Right atrium auricular region (tissue), 2 donors: Measurements from ENCODE around the gene GRK1. TPM values are rescaled to one million over a fixed set of nuclear protein-coding genes. Genes with fewer than 3 reads are reported as not detected.

Experiments used
- DNase-seq: peaks from one replicate; pipeline ENCODE4 v3.0.0-alpha.2; 2019; ENCODE audit warnings: low spot score
- H3K27ac ChIP-seq, 2 donors: fragments of 200-600 bp; sonication (generic); 1 replicate in 1 of 2; 2 replicates in 1 of 2; pipeline ENCODE4 v1.5.1; 2016 to 2019
- H3K27me3 ChIP-seq, 2 donors: fragments of 200-600 bp; sonication (generic); one replicate each; pipeline versions ENCODE4 v1.5.1 to v1.6.0; 2017 to 2019
- H3K36me3 ChIP-seq: fragments of 200-600 bp; sonication (generic); one replicate; pipeline ENCODE4 v1.5.1; 2016
- H3K4me1 ChIP-seq, 2 donors: fragments of 200-600 bp; sonication (generic); one replicate each; pipeline versions ENCODE4 v1.5.1 to v1.6.0; 2017 to 2019
- H3K4me3 ChIP-seq, 2 donors: fragments of 200-600 bp; sonication (generic); 1 replicate in 1 of 2; 2 replicates in 1 of 2; pipeline ENCODE4 v1.5.1; 2017 to 2019; ENCODE audit warnings: mild to moderate bottlenecking in 1 of 2, moderate library complexity in 1 of 2
- H3K9me3 ChIP-seq, 2 donors: fragments of 200-600 bp; sonication (generic); one replicate each; pipeline ENCODE4 v1.5.1; 2019
- total RNA-seq, 2 donors: library from RNA; depleted of rRNA; stranded (reverse); fragments of >200 nt; gene quantifications; one replicate each; pipeline ENCODE4 v1.1.0, GENCODE V29; 2016
- TF ChIP-seq, protein P1 (sequence below), 2 donors: fragments of 200-600 bp; sonication (generic); IDR thresholded peaks; one replicate each; pipeline ENCODE4 v1.5.1; 2019; ENCODE audit warnings: antibody characterized with exemption in 2 of 2

GRK1 gene
- total RNA-seq, 2 donors from 2014 or later = not detected

DNA sequence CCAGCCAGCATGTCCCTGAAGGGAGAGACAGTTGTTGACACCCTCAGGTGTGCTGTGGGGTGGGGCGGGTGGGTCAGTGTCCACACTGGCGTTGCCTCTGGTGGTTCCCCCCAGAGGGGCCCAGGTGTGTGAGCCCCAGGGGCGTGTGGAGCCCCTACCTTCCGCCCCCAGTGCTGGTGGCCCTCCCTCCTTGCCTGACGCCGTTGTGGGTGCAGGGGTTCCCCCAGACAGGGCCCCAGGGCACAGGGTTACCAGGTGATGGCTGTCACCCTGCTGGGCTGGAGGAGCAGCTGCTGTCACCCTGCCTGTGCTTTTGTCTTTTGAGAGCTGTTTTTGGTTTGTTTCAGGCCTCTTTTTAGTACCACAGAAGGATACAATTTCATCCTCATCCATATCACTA lies 36.2 kb upstream of the GRK1 start:
- H3K36me3 ChIP-seq = peaks cover 39% of the 10 kb centered on the region
- no peak overlapping the region for H3K27ac ChIP-seq
- no peak for DNase-seq
- no peaks in the 10 kb centered on the region for H3K27me3 ChIP-seq
- TF ChIP-seq, protein P1, sequence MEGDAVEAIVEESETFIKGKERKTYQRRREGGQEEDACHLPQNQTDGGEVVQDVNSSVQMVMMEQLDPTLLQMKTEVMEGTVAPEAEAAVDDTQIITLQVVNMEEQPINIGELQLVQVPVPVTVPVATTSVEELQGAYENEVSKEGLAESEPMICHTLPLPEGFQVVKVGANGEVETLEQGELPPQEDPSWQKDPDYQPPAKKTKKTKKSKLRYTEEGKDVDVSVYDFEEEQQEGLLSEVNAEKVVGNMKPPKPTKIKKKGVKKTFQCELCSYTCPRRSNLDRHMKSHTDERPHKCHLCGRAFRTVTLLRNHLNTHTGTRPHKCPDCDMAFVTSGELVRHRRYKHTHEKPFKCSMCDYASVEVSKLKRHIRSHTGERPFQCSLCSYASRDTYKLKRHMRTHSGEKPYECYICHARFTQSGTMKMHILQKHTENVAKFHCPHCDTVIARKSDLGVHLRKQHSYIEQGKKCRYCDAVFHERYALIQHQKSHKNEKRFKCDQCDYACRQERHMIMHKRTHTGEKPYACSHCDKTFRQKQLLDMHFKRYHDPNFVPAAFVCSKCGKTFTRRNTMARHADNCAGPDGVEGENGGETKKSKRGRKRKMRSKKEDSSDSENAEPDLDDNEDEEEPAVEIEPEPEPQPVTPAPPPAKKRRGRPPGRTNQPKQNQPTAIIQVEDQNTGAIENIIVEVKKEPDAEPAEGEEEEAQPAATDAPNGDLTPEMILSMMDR (IDR thresholded peaks at IDR 0.05) = no peak
- no peaks in the 10 kb centered on the region for H3K4me1 ChIP-seq
- no peak overlapping the region for H3K4me3 ChIP-seq
- no peaks in the 10 kb centered on the region for H3K9me3 ChIP-seq

DNA sequence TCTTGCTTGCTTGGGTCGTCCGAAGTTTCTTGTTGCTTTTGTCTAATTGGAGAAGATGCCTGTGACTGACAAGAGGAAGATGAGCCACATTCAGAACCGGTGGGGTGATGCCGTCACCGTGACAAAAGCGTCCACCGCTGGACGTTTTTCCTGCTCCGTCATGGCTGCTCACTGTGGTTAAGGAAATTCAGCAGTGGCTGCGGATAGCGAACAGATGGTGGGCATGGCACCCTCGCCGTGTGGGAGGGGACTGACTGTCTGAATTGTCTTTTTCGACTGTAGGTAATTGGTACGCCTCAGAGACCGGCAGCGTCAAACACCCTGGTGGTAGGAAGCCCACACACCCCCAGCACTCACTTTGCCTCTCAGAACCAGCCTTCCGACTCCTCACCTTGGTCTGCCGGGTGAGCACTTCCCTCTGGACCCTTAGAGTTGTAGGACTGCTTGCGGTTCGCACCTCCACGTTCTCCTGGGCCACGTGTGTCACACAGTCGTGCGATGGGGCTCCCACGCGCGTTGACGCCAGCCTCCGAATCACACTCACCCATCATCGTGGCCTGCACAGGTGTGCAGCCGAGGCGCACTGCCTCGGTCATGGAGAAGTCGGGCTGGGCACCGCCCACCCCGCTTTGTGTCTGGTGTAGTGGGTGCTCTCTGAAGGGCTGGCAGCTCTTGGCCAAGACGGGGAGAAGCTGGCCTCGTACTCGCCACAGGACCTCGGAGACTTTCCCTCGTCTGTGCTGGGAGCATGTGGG lies 35.5 kb upstream of the GRK1 start:
- DNase-seq = no peak
- Histone ChIP-seq H3K27me3 (no peaks in the 10 kb centered on the region), H3K4me3 (no peak overlapping the region), H3K9me3 (no peaks in the 10 kb centered on the region), H3K27ac (no peak overlapping the region), H3K4me1 (no peaks in the 10 kb centered on the region), H3K36me3 (peaks cover 46% of the 10 kb centered on the region)
- TF ChIP-seq, protein P1 (IDR thresholded peaks at IDR 0.05) = no peak

DNA sequence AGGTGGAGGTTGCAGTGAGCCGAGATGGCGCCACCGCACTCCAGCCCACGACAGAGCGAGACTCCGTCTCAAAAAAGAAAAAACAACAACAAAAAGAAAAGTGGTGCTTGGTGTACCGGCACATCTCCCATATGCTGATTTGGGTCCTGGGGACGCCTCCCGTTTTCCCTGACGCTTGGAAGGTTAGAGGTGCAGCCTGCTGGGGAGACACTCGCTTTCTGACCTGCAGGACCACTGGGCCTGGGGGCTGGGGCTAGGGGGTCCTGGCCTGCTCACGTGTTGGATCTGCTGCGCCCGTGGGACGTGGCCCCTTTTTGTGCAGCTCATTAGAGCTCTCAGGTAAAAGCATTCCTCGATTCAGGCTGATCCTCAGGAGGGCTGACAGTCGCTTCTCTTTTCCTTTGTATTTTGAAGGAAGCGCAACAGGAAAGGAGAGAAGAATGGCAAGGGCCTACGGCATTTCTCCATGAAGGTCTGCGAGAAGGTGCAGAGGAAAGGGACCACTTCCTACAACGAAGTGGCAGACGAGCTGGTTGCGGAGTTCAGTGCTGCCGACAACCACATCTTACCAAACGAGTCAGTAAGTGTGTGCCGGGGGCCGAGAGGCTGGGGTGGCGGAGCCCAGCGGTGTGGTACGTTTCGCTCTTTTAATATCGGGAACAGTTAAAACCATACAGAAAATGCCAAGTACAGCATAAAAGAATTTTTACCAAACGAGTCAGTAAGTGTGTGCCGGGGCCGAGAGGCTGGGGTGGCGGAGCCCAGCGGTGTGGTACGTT lies 34.1 kb upstream of the GRK1 start:
- Histone ChIP-seq H3K36me3 (peaks cover 59% of the 10 kb centered on the region), H3K27ac (no peak overlapping the region), H3K4me1 (no peaks in the 10 kb centered on the region), H3K4me3 (no peak overlapping the region), H3K27me3 (no peaks in the 10 kb centered on the region), H3K9me3 (no peaks in the 10 kb centered on the region)
- no peak for DNase-seq
- TF ChIP-seq, protein P1 (IDR thresholded peaks at IDR 0.05) = no peak

DNA sequence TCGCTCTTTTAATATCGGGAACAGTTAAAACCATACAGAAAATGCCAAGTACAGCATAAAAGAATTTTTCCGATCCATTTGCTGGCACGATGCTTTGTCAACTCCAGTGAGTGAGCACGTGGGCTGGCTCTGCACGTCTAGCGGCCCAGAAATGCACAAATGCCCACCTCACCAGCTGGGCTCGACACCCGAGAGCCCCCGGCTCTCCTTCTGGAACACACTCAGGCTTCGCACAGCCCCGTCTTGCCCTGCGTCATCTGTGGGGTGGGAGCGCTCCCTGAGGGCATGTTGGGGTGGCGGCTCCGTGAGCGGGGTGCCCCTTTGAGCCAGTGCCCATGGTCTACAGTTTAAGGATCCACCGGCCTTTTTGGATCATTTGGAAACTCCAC lies 33.5 kb upstream of the GRK1 start:
- H3K36me3 ChIP-seq = peaks cover 65% of the 10 kb centered on the region
- TF ChIP-seq, protein P1 (IDR thresholded peaks at IDR 0.05) = no peak
- no peak for DNase-seq

GRCh38 chr13:113634279-113635047 lies 32.6 kb upstream of the GRK1 start:
- no peak for DNase-seq
- TF ChIP-seq, protein P1 (IDR thresholded peaks at IDR 0.05) = no peak
- no peaks in the 10 kb centered on the region for H3K27me3 ChIP-seq

More for the DNA sequence above, 33.5 kb upstream of the GRK1 start:
- Histone ChIP-seq H3K4me1 (no peaks in the 10 kb centered on the region), H3K9me3 (no peaks in the 10 kb centered on the region), H3K4me3 (no peak overlapping the region), H3K27me3 (no peaks in the 10 kb centered on the region), H3K27ac (no peak overlapping the region)

More at GRCh38 chr13:113634279-113635047, 32.6 kb upstream of the GRK1 start:
- no peak overlapping the region for H3K4me3 ChIP-seq
- H3K36me3 ChIP-seq = peaks cover 65% of the 10 kb centered on the region
- no peaks in the 10 kb centered on the region for H3K4me1 ChIP-seq
- no peaks in the 10 kb centered on the region for H3K9me3 ChIP-seq
- no peak overlapping the region for H3K27ac ChIP-seq
